OCI-LY1 (cell line): Measurements from ENCODE around the gene STUM.
A peak's percentile ranks its signal among the peaks of the same experiment; 100 is the strongest.

ENCODE experiments used
- H2AFZ ChIP-seq: fragments of 200-600 bp; sonication (generic), shearing (Covaris generic); 2 replicates; pipeline ENCODE4 v1.6.0; 2014; ENCODE audit warnings: antibody characterized with exemption, mild to moderate bottlenecking, low read length
- H3F3A ChIP-seq: fragments of 200-600 bp; sonication (generic), shearing (Covaris generic); 2 replicates; pipeline ENCODE4 v1.6.0; 2014; ENCODE audit warnings: mild to moderate bottlenecking, antibody characterized with exemption, low read length, moderate library complexity; ENCODE audit not compliant: insufficient read depth
- H3K27ac ChIP-seq: fragments of 200-600 bp; sonication (generic); 2 replicates; pipeline ENCODE4 v1.5.1; 2014; ENCODE audit warnings: low read length, mixed run types, mild to moderate bottlenecking, low read depth; ENCODE audit not compliant: poor library complexity, severe bottlenecking
- H3K27me3 ChIP-seq: fragments of 200-600 bp; sonication (generic); 2 replicates; pipeline ENCODE4 v1.6.0; 2014; ENCODE audit warnings: antibody characterized with exemption, mild to moderate bottlenecking, low read length, moderate library complexity; ENCODE audit not compliant: insufficient read depth
- H3K36me3 ChIP-seq: fragments of 200-600 bp; sonication (generic); 2 replicates; pipeline ENCODE4 v1.6.1; 2014; ENCODE audit warnings: mild to moderate bottlenecking, antibody characterized with exemption, low read length, moderate library complexity, mixed read lengths; ENCODE audit not compliant: insufficient read depth
- H3K4me1 ChIP-seq: fragments of 200-600 bp; sonication (generic); 2 replicates; pipeline ENCODE4 v1.5.1; 2014; ENCODE audit warnings: mild to moderate bottlenecking, low read length, moderate library complexity; ENCODE audit not compliant: insufficient read depth, severe bottlenecking
- H3K4me2 ChIP-seq: fragments of 200-600 bp; sonication (generic), shearing (Covaris generic); 2 replicates; pipeline ENCODE4 v1.6.1; 2014; ENCODE audit warnings: low read length
- H3K4me3 ChIP-seq: fragments of 200-600 bp; sonication (generic); 2 replicates; pipeline ENCODE4 v1.5.1; 2014; ENCODE audit warnings: low read length, low read depth, mild to moderate bottlenecking, mixed read lengths; ENCODE audit not compliant: poor library complexity, severe bottlenecking
- H3K79me2 ChIP-seq: fragments of 200-600 bp; shearing (Covaris generic); 2 replicates; pipeline ENCODE4 v1.6.1; 2016; ENCODE audit warnings: mixed run types, low read length, mixed read lengths; ENCODE audit not compliant: insufficient read depth
- H3K9ac ChIP-seq: fragments of 200-600 bp; sonication (generic), shearing (Covaris generic); 2 replicates; pipeline ENCODE4 v1.6.1; 2014; ENCODE audit warnings: mild to moderate bottlenecking, low read length, mixed read lengths
- H3K9me2 ChIP-seq: fragments of 200-600 bp; sonication (generic), shearing (Covaris generic); 2 replicates; pipeline ENCODE4 v1.6.1; 2014; ENCODE audit warnings: low read depth, mild to moderate bottlenecking, low read length, mixed read lengths
- H3K9me3 ChIP-seq: fragments of 200-600 bp; shearing (Covaris generic); 2 replicates; pipeline ENCODE4 v1.6.1; 2014; ENCODE audit warnings: low read length, mixed read lengths
- H4K20me1 ChIP-seq: fragments of 200-600 bp; sonication (generic), shearing (Covaris generic); 2 replicates; pipeline ENCODE4 v1.6.0; 2016; ENCODE audit warnings: mild to moderate bottlenecking, low read length; ENCODE audit not compliant: insufficient read depth
- EZH2 ChIP-seq: fragments of 200-600 bp; sonication (generic), shearing (Covaris generic); IDR thresholded peaks from 2 replicates; pipeline ENCODE4 v1.8.0; 2017; ENCODE audit warnings: borderline replicate concordance, mixed run types, mild to moderate bottlenecking, antibody characterized with exemption, low read length, moderate library complexity, mixed read lengths
- TF ChIP-seq, protein P1 (sequence below): fragments of 200-600 bp; sonication (generic), shearing (Covaris generic); IDR thresholded peaks from 2 replicates; pipeline ENCODE4 v1.5.1; 2017; ENCODE audit warnings: mild to moderate bottlenecking, antibody characterized with exemption, low read length, moderate library complexity, mixed read lengths

The STUM gene

DNA sequence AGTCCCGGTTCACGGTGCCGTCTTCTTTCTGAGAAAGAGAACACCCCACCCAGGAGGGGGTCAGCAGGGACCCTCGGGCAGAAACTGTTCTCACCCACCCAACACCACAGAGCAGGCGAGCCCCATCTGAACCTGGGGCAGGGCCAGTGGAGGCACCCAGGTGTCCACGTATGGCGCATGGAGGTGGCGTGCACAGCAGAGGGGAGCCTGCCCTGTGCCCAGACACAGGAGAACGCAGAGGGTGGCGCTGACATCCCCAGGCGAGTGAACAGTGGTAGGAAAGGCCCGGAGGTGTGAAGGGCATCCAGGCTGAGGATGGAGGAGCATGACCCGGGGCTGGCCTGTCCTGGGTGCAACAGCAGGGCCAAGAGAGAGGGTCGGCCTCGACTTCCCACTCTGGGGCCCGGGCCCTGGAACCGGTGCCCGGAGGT, 91.1 kb downstream of the STUM start:
- H4K20me1 ChIP-seq: no peaks in the 10 kb centered on the region
- no peaks in the 10 kb centered on the region for H3K9me2 ChIP-seq
- no peak overlapping the region for H2AFZ ChIP-seq
- no peaks in the 10 kb centered on the region for H3K79me2 ChIP-seq
- H3K4me2 ChIP-seq: no peak overlapping the region
- TF ChIP-seq, protein P1, sequence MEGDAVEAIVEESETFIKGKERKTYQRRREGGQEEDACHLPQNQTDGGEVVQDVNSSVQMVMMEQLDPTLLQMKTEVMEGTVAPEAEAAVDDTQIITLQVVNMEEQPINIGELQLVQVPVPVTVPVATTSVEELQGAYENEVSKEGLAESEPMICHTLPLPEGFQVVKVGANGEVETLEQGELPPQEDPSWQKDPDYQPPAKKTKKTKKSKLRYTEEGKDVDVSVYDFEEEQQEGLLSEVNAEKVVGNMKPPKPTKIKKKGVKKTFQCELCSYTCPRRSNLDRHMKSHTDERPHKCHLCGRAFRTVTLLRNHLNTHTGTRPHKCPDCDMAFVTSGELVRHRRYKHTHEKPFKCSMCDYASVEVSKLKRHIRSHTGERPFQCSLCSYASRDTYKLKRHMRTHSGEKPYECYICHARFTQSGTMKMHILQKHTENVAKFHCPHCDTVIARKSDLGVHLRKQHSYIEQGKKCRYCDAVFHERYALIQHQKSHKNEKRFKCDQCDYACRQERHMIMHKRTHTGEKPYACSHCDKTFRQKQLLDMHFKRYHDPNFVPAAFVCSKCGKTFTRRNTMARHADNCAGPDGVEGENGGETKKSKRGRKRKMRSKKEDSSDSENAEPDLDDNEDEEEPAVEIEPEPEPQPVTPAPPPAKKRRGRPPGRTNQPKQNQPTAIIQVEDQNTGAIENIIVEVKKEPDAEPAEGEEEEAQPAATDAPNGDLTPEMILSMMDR: no peak
- H3F3A ChIP-seq: no peaks in the 10 kb centered on the region
- H3K4me3 ChIP-seq: no peak overlapping the region
- H3K27ac ChIP-seq: no peak overlapping the region
- H3K36me3 ChIP-seq: peaks cover 71% of the 10 kb centered on the region
- H3K27me3 ChIP-seq: no peaks in the 10 kb centered on the region
- no peaks in the 10 kb centered on the region for H3K9me3 ChIP-seq
- H3K4me1 ChIP-seq: peaks cover 76% of the 10 kb centered on the region
- H3K9ac ChIP-seq: no peak overlapping the region

DNA sequence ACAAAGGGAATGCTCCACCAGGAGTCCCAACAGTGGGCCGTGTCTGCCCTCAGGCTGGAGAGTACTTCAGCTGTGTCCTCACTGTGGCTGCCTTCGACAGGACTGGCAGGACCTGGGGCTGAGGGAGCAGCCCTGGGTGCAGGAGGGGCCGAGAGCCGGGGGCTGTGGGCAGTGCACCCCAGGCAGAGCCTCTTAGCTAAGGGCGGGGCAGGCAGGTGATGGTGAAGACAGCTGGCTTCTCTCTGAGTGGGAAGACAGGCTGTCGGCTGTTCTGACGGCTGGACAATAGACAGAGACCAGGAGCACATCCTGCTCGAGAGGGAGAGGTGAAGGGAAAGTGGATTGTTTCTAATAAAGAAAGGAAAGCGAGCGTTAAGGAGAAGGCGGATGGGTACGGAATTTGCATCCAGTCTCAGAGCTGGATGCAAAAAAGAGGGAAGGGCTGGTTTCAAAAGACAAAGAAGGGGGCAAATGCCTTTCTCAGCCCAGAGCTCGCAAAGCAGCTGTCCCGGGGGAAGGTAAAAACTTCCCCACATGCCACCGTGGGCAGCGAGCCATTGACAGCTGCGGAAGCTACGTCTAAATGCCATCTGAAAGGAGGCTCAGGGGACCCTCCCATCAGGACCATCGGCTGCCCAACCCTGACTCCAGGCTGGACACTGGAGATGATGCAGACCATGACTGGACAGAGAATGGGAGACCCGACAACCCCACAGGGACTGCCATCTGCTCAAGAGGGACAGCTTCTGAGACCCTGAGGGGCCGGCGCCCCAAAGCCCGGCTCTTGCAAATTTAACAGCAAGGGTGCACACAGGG, 92.0 kb downstream of the STUM start:
- no peaks in the 10 kb centered on the region for H3K9me2 ChIP-seq
- no peak overlapping the region for H3K4me2 ChIP-seq
- H4K20me1 ChIP-seq: no peaks in the 10 kb centered on the region
- no peaks in the 10 kb centered on the region for H3F3A ChIP-seq
- H3K79me2 ChIP-seq: no peaks in the 10 kb centered on the region
- TF ChIP-seq, protein P1: no peak
- no peak for TF ChIP-seq EZH2
- no peak overlapping the region for H3K4me3 ChIP-seq
- H3K27me3 ChIP-seq: no peaks in the 10 kb centered on the region
- H3K27ac ChIP-seq: peak overlapping the region; percentile 17
- no peaks in the 10 kb centered on the region for H3K9me3 ChIP-seq
- H2AFZ ChIP-seq: no peak overlapping the region
- H3K4me1 ChIP-seq: peaks cover 76% of the 10 kb centered on the region
- peaks cover 77% of the 10 kb centered on the region for H3K36me3 ChIP-seq
- no peak overlapping the region for H3K9ac ChIP-seq

DNA sequence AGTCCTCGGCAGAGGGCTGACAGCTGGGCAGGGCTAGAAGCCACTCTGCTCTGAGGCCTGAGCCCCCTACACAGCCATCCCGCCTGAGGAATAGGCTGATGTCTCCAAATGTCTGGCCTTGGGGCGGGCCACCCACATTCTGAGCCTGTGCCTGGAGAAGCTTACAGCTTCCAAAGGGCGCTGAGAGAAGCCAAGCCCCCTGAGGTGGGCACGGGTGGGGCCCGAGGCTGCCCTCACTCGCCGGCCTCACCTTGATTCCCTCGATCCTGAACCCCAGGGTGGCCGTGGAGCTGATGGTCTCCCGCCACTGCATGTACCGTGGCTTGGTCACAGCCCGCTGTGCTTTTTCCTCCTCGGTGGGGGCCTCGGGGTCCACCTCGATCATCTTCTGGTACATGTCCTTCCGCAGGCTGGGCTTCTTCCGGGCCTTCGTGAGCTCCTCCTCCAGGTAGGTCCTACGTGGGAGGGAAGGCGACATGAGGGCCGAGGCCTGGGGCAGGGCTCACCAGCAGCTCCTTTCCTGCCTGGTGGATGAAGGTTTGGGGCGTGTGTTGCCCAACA, 93.2 kb downstream of the STUM start:
- TF ChIP-seq, protein P1: no peak
- TF ChIP-seq EZH2: no peak
- no peak overlapping the region for H3K4me2 ChIP-seq
- no peaks in the 10 kb centered on the region for H3K79me2 ChIP-seq
- peaks cover 81% of the 10 kb centered on the region for H3K36me3 ChIP-seq
- no peaks in the 10 kb centered on the region for H3K27me3 ChIP-seq
- H4K20me1 ChIP-seq: no peaks in the 10 kb centered on the region
- no peak overlapping the region for H3K9ac ChIP-seq
- H3K4me3 ChIP-seq: no peak overlapping the region
- no peaks in the 10 kb centered on the region for H3F3A ChIP-seq
- H3K27ac ChIP-seq: no peak overlapping the region
- H3K9me2 ChIP-seq: no peaks in the 10 kb centered on the region
- peaks cover 76% of the 10 kb centered on the region for H3K4me1 ChIP-seq
- no peaks in the 10 kb centered on the region for H3K9me3 ChIP-seq
- H2AFZ ChIP-seq: no peak overlapping the region
